Sigmoid colon (tissue), 4 donors: ENCODE data around the gene ZFAND3.

Experiments used
- CTCF ChIP-seq, 4 experiments: fragments of 450-650 bp in 3 of 4; fragments of 200-600 bp in 1 of 4; IDR thresholded peaks; one replicate each; pipeline ENCODE4 v1.5.1; 2016 to 2019; ENCODE audit warnings: antibody characterized with exemption in 4 of 4, mild to moderate bottlenecking in 3 of 4, moderate library complexity in 2 of 4
- EP300 ChIP-seq, 4 donors: sonication (generic); formaldehyde crosslinking; IDR thresholded peaks; one replicate each; pipeline ENCODE4 v1.6.1; 2017; ENCODE audit warnings: antibody characterized with exemption in 4 of 4
- POLR2A ChIP-seq, 2 donors: fragments of 450-650 bp; IDR thresholded peaks; one replicate each; pipeline ENCODE4 v1.6.1; 2016; ENCODE audit warnings: antibody characterized with exemption in 2 of 2, mild to moderate bottlenecking in 2 of 2, moderate library complexity in 2 of 2
- POLR2AphosphoS5 ChIP-seq, 4 donors: sonication (generic); formaldehyde crosslinking; IDR thresholded peaks; one replicate each; pipeline ENCODE4 v1.6.1; 2017; ENCODE audit warnings: antibody characterized with exemption in 4 of 4

GRCh38 chr6:38155621-38156204 lies 336.2 kb downstream of the ZFAND3 start:
- TF ChIP-seq CTCF (IDR thresholded peaks at IDR 0.05) = no peak
- TF ChIP-seq EP300 (IDR thresholded peaks at IDR 0.05) = no peak
- no peak for TF ChIP-seq POLR2A (IDR thresholded peaks at IDR 0.05)
- no peak for TF ChIP-seq POLR2AphosphoS5 (IDR thresholded peaks at IDR 0.05)
